GM12878 (cell line): ENCODE measurements around the gene WDFY3.

Experiments
- MXI1 ChIP-seq: fragments of 150-350 bp; IDR thresholded peaks from 2 replicates; pipeline ENCODE4 v1.6.1; 2011; ENCODE audit warnings: low read depth, mild to moderate bottlenecking, inconsistent platforms, low read length, improper control_type of control experiment
- SIN3A ChIP-seq: IDR thresholded peaks from 2 replicates; pipeline ENCODE4 v1.6.1; 2012; ENCODE audit warnings: low read depth, low read length, improper control_type of control experiment

- TF ChIP-seq SIN3A (no peak), MXI1 (no peak)
Measured at GRCh38 chr4:84852081-84852480, 114.4 kb downstream of the WDFY3 start.
